22Rv1 (cell line): ENCODE results near the gene VEZT.

Source experiments
- H3K27ac ChIP-seq: fragments of 450-650 bp; 2 replicates; pipeline ENCODE4 v1.5.1; 2017
- ZFX ChIP-seq: fragments of 450-650 bp; IDR thresholded peaks from 2 replicates; pipeline ENCODE4 v1.6.1; 2017; ENCODE audit warnings: antibody characterized with exemption, borderline replicate concordance
- TF ChIP-seq, protein P1 (sequence below): fragments of 450-650 bp; IDR thresholded peaks from 2 replicates; pipeline ENCODE4 v1.5.1; 2017; ENCODE audit warnings: mild to moderate bottlenecking

Gene VEZT, protein sequence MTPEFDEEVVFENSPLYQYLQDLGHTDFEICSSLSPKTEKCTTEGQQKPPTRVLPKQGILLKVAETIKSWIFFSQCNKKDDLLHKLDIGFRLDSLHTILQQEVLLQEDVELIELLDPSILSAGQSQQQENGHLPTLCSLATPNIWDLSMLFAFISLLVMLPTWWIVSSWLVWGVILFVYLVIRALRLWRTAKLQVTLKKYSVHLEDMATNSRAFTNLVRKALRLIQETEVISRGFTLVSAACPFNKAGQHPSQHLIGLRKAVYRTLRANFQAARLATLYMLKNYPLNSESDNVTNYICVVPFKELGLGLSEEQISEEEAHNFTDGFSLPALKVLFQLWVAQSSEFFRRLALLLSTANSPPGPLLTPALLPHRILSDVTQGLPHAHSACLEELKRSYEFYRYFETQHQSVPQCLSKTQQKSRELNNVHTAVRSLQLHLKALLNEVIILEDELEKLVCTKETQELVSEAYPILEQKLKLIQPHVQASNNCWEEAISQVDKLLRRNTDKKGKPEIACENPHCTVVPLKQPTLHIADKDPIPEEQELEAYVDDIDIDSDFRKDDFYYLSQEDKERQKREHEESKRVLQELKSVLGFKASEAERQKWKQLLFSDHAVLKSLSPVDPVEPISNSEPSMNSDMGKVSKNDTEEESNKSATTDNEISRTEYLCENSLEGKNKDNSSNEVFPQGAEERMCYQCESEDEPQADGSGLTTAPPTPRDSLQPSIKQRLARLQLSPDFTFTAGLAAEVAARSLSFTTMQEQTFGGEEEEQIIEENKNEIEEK

GRCh38 chr12:95217377-95218149, at the start of gene VEZT, which contains the start of gene FGD6:
Gene VEZT, plus strand, starts transcription at chr12:95217807. Its CDS starts 44 bp downstream, at chr12:95217851.
Gene FGD6, minus strand, starts transcription at chr12:95217467. Its CDS starts 227 bp downstream, at chr12:95217240.
- TF ChIP-seq ZFX, result no peak
- TF ChIP-seq, protein P1, sequence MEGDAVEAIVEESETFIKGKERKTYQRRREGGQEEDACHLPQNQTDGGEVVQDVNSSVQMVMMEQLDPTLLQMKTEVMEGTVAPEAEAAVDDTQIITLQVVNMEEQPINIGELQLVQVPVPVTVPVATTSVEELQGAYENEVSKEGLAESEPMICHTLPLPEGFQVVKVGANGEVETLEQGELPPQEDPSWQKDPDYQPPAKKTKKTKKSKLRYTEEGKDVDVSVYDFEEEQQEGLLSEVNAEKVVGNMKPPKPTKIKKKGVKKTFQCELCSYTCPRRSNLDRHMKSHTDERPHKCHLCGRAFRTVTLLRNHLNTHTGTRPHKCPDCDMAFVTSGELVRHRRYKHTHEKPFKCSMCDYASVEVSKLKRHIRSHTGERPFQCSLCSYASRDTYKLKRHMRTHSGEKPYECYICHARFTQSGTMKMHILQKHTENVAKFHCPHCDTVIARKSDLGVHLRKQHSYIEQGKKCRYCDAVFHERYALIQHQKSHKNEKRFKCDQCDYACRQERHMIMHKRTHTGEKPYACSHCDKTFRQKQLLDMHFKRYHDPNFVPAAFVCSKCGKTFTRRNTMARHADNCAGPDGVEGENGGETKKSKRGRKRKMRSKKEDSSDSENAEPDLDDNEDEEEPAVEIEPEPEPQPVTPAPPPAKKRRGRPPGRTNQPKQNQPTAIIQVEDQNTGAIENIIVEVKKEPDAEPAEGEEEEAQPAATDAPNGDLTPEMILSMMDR, result peak; percentile 85

DNA sequence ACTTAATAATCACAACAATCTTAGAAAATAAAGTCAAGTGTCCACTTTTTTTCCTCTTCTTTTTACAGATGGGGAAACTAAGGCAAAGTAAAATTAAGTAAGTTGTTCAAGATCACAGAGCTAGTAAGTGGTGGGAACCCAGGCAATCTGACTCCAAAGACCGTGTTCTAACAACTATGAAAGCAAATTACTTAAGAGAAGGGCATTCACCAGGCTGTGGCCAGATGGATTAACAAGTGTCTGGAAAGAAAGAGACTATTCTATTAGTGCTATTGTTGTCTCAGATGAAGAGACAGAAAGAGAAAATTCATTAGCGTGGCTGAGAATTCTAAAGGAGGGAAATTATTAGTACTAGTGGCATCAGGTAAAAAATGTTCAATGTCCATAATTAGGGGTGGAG, 48.9 kb upstream of the VEZT start:
- TF ChIP-seq ZFX, result no peak
- TF ChIP-seq, protein P1, result no peak
- no peak overlapping the region for H3K27ac ChIP-seq

More at GRCh38 chr12:95217377-95218149, at the start of gene VEZT, which contains the start of gene FGD6:
- peak within 1 kb of the TSS; percentile 97 for H3K27ac ChIP-seq

DNA sequence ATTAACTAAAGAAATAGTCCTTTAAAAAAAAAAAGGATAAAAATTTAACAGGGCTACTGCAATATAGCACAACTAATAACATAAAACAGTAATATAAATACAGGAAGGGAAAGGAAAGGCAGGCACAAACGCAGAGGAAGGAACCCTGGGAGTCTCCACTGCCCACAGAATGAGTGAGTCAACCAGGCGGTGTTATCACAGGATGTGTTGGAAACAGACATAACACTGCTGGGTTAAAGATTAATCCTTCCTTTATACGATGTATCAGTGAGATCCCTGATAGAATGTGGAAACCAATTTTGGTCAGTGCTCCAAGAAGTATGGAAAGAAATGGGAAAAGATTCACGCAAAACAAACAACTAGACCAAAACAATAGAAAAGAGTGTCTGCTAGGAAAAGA, 48.2 kb upstream of the VEZT start:
- H3K27ac ChIP-seq, result no peak overlapping the region
- TF ChIP-seq ZFX, result no peak
- TF ChIP-seq, protein P1, result no peak

- TF ChIP-seq, protein P1, result no peak
- no peak for TF ChIP-seq ZFX
- H3K27ac ChIP-seq, result no peak overlapping the region
Observed at GRCh38 chr12:95173392-95174251, 44.0 kb upstream of the VEZT start.

- H3K27ac ChIP-seq, result no peak overlapping the region
- TF ChIP-seq ZFX, result no peak
- TF ChIP-seq, protein P1, result no peak
Observed at GRCh38 chr12:95177201-95177768, 40.3 kb upstream of the VEZT start.

GRCh38 chr12:95178136-95178535, 39.5 kb upstream of the VEZT start:
- TF ChIP-seq, protein P1, result no peak
- TF ChIP-seq ZFX, result no peak
- no peak overlapping the region for H3K27ac ChIP-seq
